Thoracic aorta (tissue), 2 donors: Measurements from ENCODE around the gene TTC3. TPM values are rescaled to one million over a fixed set of nuclear protein-coding genes. Genes with fewer than 3 reads are reported as not detected.

Source experiments
- ATAC-seq: fragments of 150-250 bp; one replicate; pipeline ENCODE4 v1.8.0; 2017; ENCODE audit warnings: low read depth; ENCODE audit not compliant: insufficient number of reproducible peaks, low FRiP score
- DNase-seq: peaks from one replicate; pipeline ENCODE4 v3.0.0-alpha.2; 2020; ENCODE audit warnings: low spot score
- H3K27ac ChIP-seq, 2 donors: fragments of 200-600 bp; sonication (generic); 1 replicate in 1 of 2; 2 replicates in 1 of 2; pipeline ENCODE4 v1.5.1; 2016; ENCODE audit warnings: mild to moderate bottlenecking in 2 of 2, moderate library complexity in 2 of 2
- H3K27me3 ChIP-seq: fragments of 200-600 bp; sonication (generic); replicated peaks from 2 replicates; pipeline ENCODE4 v1.6.0; 2016; ENCODE audit warnings: mild to moderate bottlenecking; ENCODE audit not compliant: insufficient read depth
- H3K36me3 ChIP-seq: fragments of 200-600 bp; sonication (generic); one replicate; pipeline ENCODE4 v1.5.1; 2016
- H3K4me1 ChIP-seq, 2 donors: fragments of 200-600 bp; sonication (generic); 1 replicate in 1 of 2; 2 replicates in 1 of 2; pipeline versions ENCODE4 v1.5.1 to v1.6.0; 2016; ENCODE audit warnings: low read depth in 2 of 2, mild to moderate bottlenecking in 1 of 2; ENCODE audit not compliant: control insufficient read depth in 1 of 2
- H3K4me3 ChIP-seq: fragments of 200-600 bp; sonication (generic); 2 replicates; pipeline ENCODE4 v1.5.1; 2016; ENCODE audit warnings: mild to moderate bottlenecking
- H3K9me3 ChIP-seq: fragments of 200-600 bp; sonication (generic); 2 replicates; pipeline ENCODE4 v1.5.1; 2016
- CTCF ChIP-seq: fragments of 200-600 bp; sonication (generic); IDR thresholded peaks from one replicate; pipeline ENCODE4 v1.5.1; 2019; ENCODE audit warnings: antibody characterized with exemption
- total RNA-seq, 2 donors: library from RNA; depleted of rRNA; stranded (reverse); fragments of >200 nt; gene quantifications; one replicate each; pipeline versions ENCODE4 v1.1.0 to v1.2.3, GENCODE V29; 2016

The TTC3 gene
- total RNA-seq, 2 donors from 2014 or later, result 85.2 to 115 TPM

GRCh38 chr21:37166733-37167132, 93.7 kb downstream of the TTC3 start:
- Histone ChIP-seq H3K36me3 (peaks cover 18% of the 10 kb centered on the region), H3K4me1 (no peaks in the 10 kb centered on the region), H3K27me3 (no peaks in the 10 kb centered on the region), H3K9me3 (no peaks in the 10 kb centered on the region), H3K27ac (no peak overlapping the region), H3K4me3 (no peak overlapping the region)
- DNase-seq, result no peak
- no peak for TF ChIP-seq CTCF
- no peak for ATAC-seq

- Histone ChIP-seq H3K27ac (no peak overlapping the region), H3K36me3 (peaks cover 15% of the 10 kb centered on the region), H3K9me3 (no peaks in the 10 kb centered on the region), H3K4me3 (no peak overlapping the region), H3K4me1 (no peaks in the 10 kb centered on the region), H3K27me3 (no peaks in the 10 kb centered on the region)
- TF ChIP-seq CTCF, result no peak
- DNase-seq (no peak), ATAC-seq (no peak)
Measured at GRCh38 chr21:37168666-37169065, 95.6 kb downstream of the TTC3 start.

GRCh38 chr21:37172646-37173045, 99.6 kb downstream of the TTC3 start:
- H3K36me3 ChIP-seq, result peaks cover 31% of the 10 kb centered on the region

GRCh38 chr21:37176716-37177115, 103.7 kb downstream of the TTC3 start:
- Histone ChIP-seq H3K27me3 (no peaks in the 10 kb centered on the region), H3K4me1 (peaks cover 8 to 9% of the 10 kb centered on the region in 2 donors), H3K9me3 (no peaks in the 10 kb centered on the region), H3K36me3 (peaks cover 31% of the 10 kb centered on the region), H3K4me3 (no peak overlapping the region), H3K27ac (no peak overlapping the region)
- ATAC-seq (no peak), DNase-seq (no peak)
- no peak for TF ChIP-seq CTCF

More at GRCh38 chr21:37172646-37173045, 99.6 kb downstream of the TTC3 start:
- no peak for DNase-seq
- no peaks in the 10 kb centered on the region for H3K9me3 ChIP-seq
- H3K4me3 ChIP-seq, result no peak overlapping the region
- H3K4me1 ChIP-seq, result no peaks in the 10 kb centered on the region
- no peak for ATAC-seq
- H3K27me3 ChIP-seq, result no peaks in the 10 kb centered on the region
- no peak for TF ChIP-seq CTCF
- H3K27ac ChIP-seq, result no peak overlapping the region

- Histone ChIP-seq H3K9me3 (no peaks in the 10 kb centered on the region), H3K4me3 (no peak overlapping the region), H3K4me1 (peaks cover 9 to 19% of the 10 kb centered on the region in 2 donors), H3K36me3 (peaks cover 12% of the 10 kb centered on the region), H3K27me3 (no peaks in the 10 kb centered on the region), H3K27ac (no peak overlapping the region)
- no peak for TF ChIP-seq CTCF
- no peak for ATAC-seq
- DNase-seq, result no peak
Measured at GRCh38 chr21:37181059-37181458, 108.0 kb downstream of the TTC3 start.
